Subcutaneous abdominal adipose tissue (tissue), 5 donors: Measurements from ENCODE around the gene ZNF512B.
"Not testable (repeated sequence)": the region's sequence is repeated elsewhere in the genome, so short reads cannot be mapped to it uniquely, and the experiment has no call there.

Source experiments
- H3K27ac ChIP-seq: one replicate; pipeline ENCODE4 v1.7.0; 2013; ENCODE audit warnings: low read depth, mild to moderate bottlenecking, inconsistent platforms, low read length, moderate library complexity
- H3K27me3 ChIP-seq, 5 donors: one replicate each; pipeline ENCODE4 v1.7.0; 2013; ENCODE audit warnings: low read length in 5 of 5, inconsistent platforms in 1 of 5; ENCODE audit not compliant: control insufficient read depth in 5 of 5, insufficient read depth in 4 of 5
- H3K36me3 ChIP-seq, 5 donors: one replicate each; pipeline ENCODE4 v1.7.0; 2013; ENCODE audit warnings: low read length in 5 of 5; ENCODE audit not compliant: control insufficient read depth in 5 of 5, insufficient read depth in 5 of 5
- H3K4me1 ChIP-seq, 5 donors: one replicate each; pipeline ENCODE4 v1.7.0; 2013; ENCODE audit warnings: low read length in 5 of 5, mild to moderate bottlenecking in 3 of 5, moderate library complexity in 1 of 5; ENCODE audit not compliant: control insufficient read depth in 5 of 5, insufficient read depth in 5 of 5
- H3K4me3 ChIP-seq, 5 donors: one replicate each; pipeline ENCODE4 v1.7.0; 2013; ENCODE audit warnings: low read length in 5 of 5, low read depth in 1 of 5
- H3K9ac ChIP-seq, 5 donors: one replicate each; pipeline ENCODE4 v1.7.0; 2013; ENCODE audit warnings: low read length in 5 of 5, mild to moderate bottlenecking in 4 of 5, moderate library complexity in 3 of 5
- H3K9me3 ChIP-seq, 5 donors: one replicate each; pipeline ENCODE4 v1.7.0; 2013; ENCODE audit warnings: low read length in 5 of 5; ENCODE audit not compliant: control insufficient read depth in 5 of 5
- donor health status: healthy.
- donor health status: healthy.
- donor health status: healthy.
- donor health status: healthy.
- donor health status: healthy.

The ZNF512B gene

DNA sequence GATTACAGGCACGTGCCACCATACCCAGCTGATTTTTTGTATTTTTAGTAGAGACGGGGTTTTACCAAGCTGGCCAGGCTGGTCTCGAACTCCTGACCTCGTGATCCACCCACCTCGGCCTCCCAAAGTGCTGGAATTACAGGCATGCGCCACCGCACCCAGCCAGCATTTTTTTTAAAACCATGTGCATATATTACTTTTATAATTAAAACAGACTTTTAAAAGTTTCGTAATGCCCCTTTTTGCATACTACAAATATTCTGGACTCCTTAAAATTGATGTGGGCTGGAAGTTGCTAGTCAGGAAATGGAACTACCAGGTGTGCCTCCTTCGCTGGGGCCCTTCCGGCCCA lies 2.2 kb upstream of the ZNF512B start:
- not testable (repeated sequence) for H3K27ac ChIP-seq, H3K9ac ChIP-seq

DNA sequence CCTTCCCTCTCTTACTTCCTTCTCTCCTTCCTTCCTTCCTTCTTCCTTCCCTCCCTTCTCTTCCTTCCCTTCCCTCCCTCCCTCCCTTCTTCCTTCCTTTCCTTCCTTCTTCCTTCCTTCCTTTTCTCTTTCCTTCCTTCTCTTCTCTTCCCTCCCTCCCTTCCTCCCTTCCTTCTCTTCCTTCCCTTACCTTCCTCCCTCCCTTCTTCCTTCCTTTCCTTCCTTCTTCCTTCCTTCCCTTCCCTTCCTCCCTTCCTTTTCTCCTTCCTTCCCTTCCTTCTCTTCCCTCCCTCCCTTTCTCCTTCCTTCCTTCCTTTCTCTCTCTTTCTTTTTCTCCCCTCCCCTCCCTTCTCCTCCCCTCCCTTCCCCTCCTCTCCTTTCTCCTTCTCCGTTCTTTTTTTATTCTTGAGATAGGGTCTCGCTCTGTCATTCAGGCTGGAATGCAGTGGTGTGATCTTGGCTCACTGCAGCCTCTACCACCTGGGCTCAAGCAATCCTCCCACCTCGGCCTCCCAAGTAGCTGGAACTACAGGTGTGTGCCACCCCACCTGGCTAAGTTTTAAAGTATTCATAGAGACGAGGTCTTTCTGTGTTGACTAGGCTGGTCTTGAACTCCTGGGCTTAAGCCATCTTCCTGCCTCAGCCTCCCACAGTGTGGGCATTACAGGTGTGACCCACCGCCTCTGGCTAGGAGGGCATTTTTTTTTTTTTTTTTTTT lies 1.1 kb upstream of the ZNF512B start:
- Histone ChIP-seq H3K4me3 (no peak overlapping the region), H3K36me3 (peaks cover 0 to 19% (median 14%) of the 10 kb centered on the region in 5 donors), H3K4me1 (peaks cover 5 to 44% (median 32%) of the 10 kb centered on the region in 5 donors), H3K27me3 (no peaks in the 10 kb centered on the region), H3K9ac (no peak overlapping the region), H3K27ac (peak overlapping the region; percentile 57), H3K9me3 (no peaks in the 10 kb centered on the region)

More for the DNA sequence above, 2.2 kb upstream of the ZNF512B start:
- peaks cover 5 to 44% (median 32%) of the 10 kb centered on the region in 5 donors for H3K4me1 ChIP-seq
- not testable (repeated sequence) for H3K4me3 ChIP-seq, H3K9me3 ChIP-seq, H3K27me3 ChIP-seq, H3K36me3 ChIP-seq

DNA sequence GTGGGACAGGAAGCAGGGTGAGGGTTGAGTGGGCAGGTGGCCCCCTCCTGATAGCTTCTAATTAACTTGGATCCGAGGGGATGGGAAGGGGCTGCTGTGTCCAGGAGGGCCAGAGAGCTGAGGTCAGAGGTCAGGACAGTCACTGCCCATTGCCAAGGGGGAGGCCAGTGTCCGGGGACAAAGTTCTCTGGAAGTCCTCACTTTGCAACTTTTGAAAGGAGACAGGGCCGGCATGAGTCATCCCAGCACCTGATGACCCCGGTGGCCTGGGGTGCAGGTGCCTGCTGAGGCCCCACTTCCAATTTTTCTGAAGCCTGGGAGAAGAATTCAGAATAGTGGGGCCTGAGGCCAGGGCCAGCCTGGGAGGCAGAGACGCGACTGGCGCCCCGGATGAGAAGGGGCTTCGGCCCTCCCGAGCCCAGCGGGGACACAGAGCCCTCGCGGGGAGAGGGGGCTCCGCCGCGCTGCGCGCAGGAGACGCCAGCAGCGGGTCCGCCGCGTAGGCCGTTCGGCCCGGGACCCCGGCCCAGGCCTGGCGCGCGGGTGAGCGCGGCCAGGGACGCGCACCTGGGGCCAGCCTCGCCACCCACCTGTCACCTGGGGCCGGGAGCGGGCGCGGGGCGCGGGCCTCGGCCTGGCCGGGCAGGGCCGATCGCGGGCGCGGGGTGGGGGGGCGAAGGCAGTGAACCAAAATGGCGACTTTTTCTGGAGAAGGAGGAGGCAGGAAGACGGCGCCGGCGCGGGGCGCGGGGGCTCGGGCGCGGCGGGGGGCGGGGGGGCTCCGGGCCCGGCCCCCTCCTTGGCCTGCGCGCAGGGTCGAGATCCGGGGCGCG lies 586 bp downstream of the ZNF512B start:
- Histone ChIP-seq H3K27me3 (no peaks in the 10 kb centered on the region), H3K4me1 (peaks cover 5 to 43% (median 32%) of the 10 kb centered on the region in 5 donors), H3K36me3 (peaks cover 0 to 24% (median 18%) of the 10 kb centered on the region in 5 donors), H3K9me3 (no peaks in the 10 kb centered on the region), H3K4me3 (peak overlapping the region; percentile 59 to 73 (median 62)), H3K9ac (peak overlapping the region in 4 of 5 donors; percentile 77 to 89 (median 85)), H3K27ac (peak overlapping the region; percentile 41)

DNA sequence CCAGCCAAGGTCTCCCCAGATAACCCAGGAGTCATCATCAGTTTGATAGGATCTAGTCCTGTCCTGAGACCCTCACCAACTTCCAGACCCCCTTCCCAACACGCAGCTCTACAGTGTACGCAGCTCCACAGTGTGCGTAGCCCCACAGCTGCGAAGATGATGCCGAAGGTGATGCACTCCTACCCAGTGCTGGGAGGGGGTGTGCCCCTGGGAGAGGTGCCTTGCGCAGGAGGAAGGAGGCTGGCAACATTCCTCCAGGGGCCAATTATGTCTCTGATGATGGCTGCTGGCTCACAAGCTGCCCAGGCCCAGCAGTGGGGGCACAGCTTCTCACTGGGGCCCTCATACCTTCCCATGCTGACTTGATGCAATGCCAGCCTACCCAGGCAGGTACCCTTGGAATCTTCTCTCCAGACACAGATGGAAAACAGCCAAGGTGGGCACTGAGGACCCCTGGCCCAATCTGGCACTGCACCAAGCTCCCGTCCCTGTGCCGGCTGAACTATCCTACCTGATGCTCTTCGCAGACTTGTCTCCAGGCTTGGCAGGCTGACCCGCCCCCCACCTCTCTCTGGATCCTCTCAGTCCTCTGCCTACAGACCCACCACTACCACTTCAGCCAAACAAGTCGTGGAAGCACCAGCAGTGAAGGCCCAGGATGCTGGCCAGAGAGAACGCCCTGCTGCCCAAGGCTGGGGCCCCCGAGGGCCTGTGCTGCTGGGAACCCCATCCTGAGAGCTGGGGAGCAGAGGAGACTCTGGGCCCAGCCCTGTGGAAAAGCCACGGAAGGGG lies 1.4 kb downstream of the ZNF512B start:
- H3K27ac ChIP-seq: peak overlapping the region; percentile 41
- H3K9ac ChIP-seq: peak overlapping the region in 4 of 5 donors; percentile 77 to 89 (median 85)
- peak overlapping the region; percentile 59 to 73 (median 62) for H3K4me3 ChIP-seq
- H3K9me3 ChIP-seq: no peaks in the 10 kb centered on the region
- no peaks in the 10 kb centered on the region for H3K27me3 ChIP-seq
- H3K36me3 ChIP-seq: peaks cover 0 to 32% (median 27%) of the 10 kb centered on the region in 5 donors
- H3K4me1 ChIP-seq: peaks cover 3 to 35% (median 23%) of the 10 kb centered on the region in 5 donors

DNA sequence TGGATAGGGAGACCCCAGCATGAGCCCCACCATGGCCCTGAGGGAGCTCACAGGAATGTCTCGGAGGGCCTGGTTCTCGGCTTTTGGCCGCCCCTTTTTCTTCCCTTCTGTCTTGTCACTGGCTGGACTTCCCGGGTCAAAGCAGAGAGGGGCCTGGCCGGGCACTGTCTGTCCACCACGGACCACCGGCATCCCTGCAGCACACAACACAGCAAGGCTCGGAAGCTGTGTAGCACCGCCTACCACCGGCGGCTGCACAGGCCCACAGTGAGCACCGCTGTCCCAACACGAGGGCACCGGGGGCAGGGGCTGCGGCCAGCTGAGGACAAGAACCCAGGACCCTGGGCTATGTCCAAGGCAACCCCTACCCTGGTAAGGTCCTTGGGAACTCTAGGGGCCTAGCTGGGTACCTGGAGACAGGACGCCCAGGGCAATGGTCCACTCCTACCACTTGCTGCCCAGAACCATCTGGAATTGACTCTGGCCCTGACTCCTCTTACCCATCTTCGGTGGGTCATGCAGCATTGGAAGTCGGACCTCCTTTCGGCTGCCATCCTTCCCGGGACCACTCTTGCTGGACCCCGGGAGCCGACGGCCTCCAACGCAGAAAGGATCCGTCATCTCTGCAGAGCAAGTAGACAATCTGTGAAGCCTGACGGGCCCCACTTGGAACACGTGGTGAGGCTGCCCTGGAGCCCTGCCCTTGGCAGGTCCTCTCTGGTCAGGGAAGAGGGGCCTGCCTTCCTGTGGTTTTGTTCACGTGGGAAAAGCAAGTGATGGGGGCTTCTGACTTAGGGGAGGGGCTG lies 2.2 kb downstream of the ZNF512B start:
- no peak overlapping the region for H3K27ac ChIP-seq
- peaks cover 0 to 40% (median 35%) of the 10 kb centered on the region in 5 donors for H3K36me3 ChIP-seq
- H3K9me3 ChIP-seq: no peaks in the 10 kb centered on the region
- no peaks in the 10 kb centered on the region for H3K27me3 ChIP-seq
- no peak overlapping the region for H3K4me3 ChIP-seq
- no peak overlapping the region for H3K9ac ChIP-seq
- H3K4me1 ChIP-seq: peaks cover 3 to 27% (median 22%) of the 10 kb centered on the region in 5 donors

DNA sequence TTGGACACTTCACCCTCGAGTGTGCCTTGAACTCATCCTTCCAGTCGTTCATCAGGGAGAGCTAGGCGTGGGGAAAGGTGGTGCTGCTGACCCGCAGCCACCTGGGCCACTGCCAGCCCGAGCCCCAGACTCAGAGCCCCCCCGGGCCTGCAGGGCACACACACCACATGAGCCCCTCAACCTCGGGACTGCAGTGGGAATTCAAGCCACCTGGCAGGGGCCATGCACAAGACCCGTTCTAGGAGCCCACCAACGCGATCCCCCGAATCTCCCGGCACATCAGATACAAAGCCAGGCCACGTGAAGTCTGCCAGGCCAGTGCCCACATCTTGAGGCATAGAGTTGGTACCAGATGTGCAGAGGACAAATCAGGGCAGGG lies 2.8 kb downstream of the ZNF512B start:
- H3K9me3 ChIP-seq: no peaks in the 10 kb centered on the region
- H3K36me3 ChIP-seq: peaks cover 0 to 46% (median 41%) of the 10 kb centered on the region in 5 donors
- H3K27ac ChIP-seq: no peak overlapping the region
- no peak overlapping the region for H3K4me3 ChIP-seq
- no peak overlapping the region for H3K9ac ChIP-seq
- H3K27me3 ChIP-seq: no peaks in the 10 kb centered on the region
- H3K4me1 ChIP-seq: peaks cover 0 to 22% (median 20%) of the 10 kb centered on the region in 5 donors

DNA sequence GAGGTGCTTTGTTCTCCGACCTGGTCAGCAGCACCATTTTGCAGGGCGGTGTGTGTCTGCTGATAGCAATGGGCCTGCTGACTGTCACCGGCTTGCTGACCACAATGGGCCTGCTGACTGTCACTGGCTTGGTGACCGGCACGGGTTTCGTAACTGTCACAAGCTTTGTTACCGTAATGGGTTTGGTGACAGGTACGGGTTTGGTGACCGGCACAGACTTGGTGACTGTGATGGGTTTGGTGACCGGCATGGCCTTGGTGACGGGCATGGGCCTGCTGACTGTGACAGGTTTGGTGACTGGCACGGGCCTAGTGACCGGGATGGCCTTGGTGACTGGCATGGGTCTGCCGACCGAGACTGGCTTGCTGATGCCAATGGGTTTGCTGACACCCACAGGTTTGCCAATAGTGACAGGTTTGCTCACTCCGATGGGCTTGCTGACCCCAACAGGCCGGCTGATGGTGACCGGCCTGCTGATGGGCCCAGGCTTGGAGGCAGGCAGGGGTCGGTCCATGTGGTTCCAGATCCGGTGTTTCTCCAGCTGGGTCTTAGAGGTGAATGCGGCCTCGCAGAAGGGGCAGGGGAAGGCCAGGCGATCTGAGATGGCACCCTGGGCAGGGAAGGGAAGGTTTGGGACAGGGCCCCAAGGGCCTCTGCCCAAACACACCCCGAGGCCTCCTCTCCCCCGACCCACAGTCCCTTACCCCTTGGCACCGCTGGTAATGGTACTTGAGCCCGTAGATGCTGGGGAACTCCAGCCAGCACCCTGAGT lies 3.4 kb downstream of the ZNF512B start:
- Histone ChIP-seq H3K4me1 (peaks cover 0 to 22% (median 20%) of the 10 kb centered on the region in 5 donors), H3K4me3 (no peak overlapping the region), H3K27me3 (no peaks in the 10 kb centered on the region), H3K9ac (no peak overlapping the region), H3K9me3 (no peaks in the 10 kb centered on the region), H3K36me3 (peaks cover 0 to 51% (median 46%) of the 10 kb centered on the region in 5 donors), H3K27ac (no peak overlapping the region)

DNA sequence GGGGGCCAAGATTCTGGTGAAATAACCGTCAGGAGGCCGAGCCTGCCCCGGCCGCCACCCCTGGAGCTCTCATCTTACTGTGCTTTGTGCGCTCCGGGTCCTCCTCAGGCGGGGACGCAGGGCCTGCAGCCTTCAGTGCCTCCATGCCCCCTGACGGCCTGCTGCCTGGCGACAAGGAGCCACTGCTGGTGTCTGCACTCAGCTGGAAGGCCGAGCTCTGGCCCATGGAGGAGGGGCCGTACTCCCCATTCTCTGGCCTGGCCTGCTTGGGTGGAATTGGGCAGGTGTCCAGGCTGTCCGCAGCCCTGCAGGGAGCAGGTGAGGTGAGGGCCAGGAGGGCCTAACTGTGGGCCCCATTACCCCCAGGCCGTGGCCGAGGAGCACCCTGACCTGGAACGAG lies 5.3 kb downstream of the ZNF512B start:
- Histone ChIP-seq H3K9me3 (no peaks in the 10 kb centered on the region), H3K9ac (no peak overlapping the region), H3K36me3 (peaks cover 0 to 66% (median 58%) of the 10 kb centered on the region in 5 donors), H3K27me3 (no peaks in the 10 kb centered on the region), H3K27ac (no peak overlapping the region), H3K4me3 (no peak overlapping the region), H3K4me1 (peaks cover 0 to 16% (median 13%) of the 10 kb centered on the region in 5 donors)
